HG02938 (cell line): ENCODE measurements around the gene SMIM10.
A peak's percentile ranks its signal among the peaks of the same experiment; 100 is the strongest.
"Not testable (repeated sequence)": the region's sequence is repeated elsewhere in the genome, so short reads cannot be mapped to it uniquely, and the experiment has no call there.

ENCODE experiments used
- ATAC-seq: cut with Tn5 transposase; IDR thresholded peaks from one replicate; pipeline ENCODE4 v1.9.1; 2021; ENCODE audit warnings: mild to moderate bottlenecking, moderate library complexity; ENCODE audit not compliant: unreplicated experiment

SMIM10 gene

DNA sequence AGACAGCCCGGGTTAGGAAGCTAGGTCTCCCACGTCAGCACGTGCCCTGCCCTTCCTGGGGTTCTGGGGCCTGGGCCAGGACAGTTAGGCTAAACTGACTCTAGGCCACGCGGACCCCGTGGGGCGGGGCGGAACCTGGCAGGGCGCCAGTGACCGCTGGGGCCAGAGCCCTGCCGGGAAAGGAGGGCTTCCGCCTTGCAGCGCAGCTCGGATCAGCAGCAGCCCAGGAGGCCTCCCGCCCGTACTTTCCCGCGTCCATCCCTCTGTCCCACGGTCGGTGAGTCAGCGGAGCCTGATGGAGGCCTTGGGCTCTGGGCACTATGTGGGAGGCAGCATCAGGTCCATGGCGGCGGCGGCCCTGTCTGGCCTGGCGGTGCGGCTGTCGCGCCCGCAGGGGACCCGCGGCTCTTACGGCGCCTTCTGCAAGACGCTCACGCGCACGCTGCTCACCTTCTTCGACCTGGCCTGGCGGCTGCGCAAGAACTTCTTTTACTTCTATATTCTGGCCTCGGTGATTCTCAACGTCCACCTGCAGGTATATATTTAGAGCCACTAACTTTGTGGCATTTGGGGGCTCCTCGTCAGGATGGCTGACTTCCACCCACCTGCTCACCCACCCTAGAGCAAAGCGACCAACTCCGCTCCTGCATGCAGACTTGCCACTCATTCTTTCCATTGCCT is at the start of gene SMIM10:
TSS of gene SMIM10 (plus strand) at position 191 of the 681 bp plus-strand sequence. CDS start at position 296, 105 bp downstream.
- ATAC-seq, result no peak

DNA sequence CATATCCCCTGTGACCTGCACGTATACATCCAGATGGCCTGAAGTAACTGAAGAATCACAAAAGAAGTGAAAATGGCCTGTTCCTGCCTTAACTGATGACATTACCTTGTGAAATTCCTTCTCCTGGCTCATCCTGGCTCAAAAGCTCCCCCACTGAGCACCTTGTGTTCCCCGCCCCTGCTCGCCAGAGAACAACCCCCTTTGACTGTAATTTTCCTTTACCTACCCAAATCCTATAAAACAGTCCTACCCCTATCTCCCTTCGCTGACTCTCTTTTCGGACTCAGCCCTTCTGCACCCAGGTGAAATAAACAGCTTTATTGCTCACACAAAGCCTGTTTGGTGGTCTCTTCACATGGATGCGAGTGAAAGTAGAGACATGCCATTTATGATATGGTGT is 44.4 kb upstream of the SMIM10 start:
- ATAC-seq, result not testable (repeated sequence)

DNA sequence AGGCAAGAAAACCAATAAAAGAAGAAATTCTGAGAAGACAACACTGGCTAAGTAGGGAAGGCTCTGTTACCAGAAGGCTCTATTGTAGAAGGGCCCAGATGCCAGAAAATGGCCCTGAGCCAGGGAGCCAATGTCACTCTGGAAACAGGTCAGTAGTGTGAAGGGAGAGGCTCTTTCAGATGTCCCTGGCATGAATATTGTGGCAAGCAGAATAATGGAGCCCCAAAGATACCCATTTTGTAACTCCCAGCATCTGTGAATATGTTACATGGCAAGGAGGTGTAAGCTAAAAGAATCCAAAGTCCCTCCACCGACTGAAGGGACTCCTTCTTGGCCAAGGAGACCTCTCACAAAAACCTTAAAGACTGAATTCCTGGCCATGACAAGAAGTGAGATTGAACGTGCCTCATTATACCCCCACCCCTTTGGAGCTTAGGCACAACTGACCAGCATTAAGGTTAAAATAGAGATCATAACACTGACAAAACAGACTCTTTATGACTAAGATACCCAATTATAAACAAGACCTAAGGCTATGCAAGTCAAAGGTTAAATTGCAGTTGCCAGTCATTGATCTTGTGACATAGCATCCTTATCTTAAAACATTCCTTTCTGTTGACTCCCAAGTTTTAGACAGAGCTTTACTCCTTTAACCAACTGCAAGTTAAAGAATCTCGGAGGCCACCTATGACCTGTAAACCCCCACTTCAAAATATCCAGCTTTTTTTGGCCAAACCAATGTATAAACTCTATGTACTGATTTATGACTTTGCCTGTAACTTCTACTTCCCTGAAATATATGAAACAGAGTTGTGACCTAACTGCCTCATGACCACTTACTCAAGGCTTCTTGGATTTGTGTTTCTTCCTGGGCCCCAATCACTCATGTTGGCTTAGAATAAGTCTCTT is 42.2 kb upstream of the SMIM10 start:
- no peak for ATAC-seq

DNA sequence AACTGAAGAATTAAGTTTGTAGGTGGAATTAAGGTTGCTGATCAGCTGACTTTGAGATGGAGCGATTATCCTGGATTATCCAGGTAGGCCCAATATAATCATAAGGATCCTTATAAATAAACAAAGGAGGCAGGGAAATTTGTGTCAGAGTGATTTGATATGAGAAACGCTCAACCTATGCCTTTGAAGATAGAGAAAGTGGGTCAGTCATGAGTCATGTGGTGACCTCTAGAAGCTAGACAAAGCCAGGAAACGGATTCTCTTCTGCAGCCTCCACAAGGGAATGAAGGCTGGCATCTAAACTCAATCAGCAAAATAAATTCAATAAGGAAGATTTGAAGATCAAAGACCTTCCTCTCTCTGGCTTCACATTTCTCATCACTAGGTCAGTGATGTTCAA is 41.5 kb upstream of the SMIM10 start:
- ATAC-seq, result no peak

DNA sequence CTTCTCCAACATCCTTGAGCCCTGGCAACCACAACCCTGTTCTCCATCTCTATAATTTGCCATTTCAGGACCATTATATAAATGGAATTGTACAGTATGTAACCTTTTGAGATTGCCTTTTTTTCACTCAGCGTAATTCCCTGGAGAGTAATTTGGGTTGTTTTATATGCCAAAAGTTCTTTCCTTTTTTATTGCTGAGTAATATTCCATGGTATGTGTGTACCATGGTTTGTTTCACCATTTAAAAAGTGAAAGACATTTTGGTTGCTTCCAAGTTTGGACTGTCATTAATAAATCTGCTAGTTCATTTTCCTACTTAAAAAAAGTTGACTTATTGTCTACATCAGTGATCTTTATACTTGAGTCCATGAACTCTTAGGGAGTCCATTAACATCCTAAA is 33.0 kb upstream of the SMIM10 start:
- no peak for ATAC-seq

DNA sequence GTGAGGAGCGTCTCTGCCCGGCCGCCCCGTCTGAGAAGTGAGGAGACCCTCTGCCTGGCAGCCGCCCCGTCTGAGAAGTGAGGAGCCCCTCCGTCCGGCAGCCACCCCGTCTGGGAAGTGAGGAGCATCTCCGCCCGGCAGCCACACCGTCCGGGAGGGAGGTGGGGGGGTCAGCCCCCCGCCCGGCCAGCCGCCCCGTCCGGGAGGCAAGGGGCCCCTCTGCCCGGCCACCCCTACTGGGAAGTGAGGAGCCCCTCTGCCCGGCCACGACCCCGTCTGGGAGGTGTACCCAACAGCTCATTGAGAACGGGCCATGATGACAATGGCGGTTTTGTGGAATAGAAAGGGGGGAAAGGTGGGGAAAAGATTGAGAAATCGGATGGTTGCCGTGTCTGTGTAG is 30.4 kb upstream of the SMIM10 start:
- ATAC-seq, result not testable (repeated sequence)

DNA sequence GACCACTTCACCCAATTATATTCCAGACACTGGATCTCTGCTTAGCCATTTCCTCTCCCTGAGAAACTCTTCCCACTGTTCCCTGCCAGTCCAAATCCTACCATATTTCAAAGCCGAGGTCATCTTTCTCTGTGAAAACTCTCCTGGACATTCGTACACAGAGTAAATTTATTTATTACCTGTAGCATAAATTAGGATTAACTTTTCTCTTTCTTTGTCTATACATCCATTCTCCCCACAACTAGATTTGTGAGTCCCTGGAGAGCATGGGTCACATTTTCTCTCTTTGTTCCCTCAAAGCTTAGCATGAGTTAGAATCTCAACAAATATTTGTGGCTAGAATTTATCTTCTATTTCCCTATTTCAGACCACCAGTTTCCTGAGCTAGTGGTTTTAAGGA is 27.8 kb upstream of the SMIM10 start:
- no peak for ATAC-seq

DNA sequence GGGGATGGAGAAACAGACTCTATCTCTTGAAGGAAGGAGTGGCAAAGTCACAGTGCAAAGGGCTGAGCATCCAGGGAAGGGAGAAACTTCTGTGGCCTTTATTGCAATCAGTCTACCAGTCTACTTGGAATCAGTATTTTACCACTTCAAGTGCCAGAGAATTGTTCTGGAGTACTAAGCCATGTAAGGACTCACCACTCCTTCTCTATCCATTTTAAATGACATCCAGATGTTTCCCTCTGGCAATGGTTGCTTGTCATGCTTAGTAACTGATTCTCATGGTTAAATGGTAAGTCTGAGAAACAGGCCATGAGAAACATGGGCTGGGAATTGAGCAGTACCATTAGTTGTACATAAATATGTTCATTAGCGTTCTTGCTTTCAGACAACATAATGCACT is 21.1 kb upstream of the SMIM10 start:
- ATAC-seq, result no peak

DNA sequence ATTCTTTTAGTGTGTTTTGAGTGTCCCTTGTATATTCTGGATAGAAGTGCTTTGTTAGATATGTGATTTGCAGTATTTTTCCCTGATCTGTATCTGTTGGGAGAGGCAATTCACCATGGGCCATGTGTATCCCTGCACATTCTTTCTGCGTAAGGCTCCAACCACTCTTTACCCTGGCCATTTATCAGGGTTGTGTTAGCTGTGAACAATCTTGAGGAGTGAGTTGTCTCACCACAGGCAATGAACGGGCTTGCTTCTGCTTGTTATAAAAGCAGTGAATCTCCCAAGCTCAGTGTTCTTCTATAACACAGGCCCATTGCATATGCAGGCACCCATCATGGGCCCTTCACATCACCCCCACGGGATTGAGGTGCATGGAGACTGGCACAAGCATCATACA is 18.9 kb upstream of the SMIM10 start:
- ATAC-seq, result no peak

DNA sequence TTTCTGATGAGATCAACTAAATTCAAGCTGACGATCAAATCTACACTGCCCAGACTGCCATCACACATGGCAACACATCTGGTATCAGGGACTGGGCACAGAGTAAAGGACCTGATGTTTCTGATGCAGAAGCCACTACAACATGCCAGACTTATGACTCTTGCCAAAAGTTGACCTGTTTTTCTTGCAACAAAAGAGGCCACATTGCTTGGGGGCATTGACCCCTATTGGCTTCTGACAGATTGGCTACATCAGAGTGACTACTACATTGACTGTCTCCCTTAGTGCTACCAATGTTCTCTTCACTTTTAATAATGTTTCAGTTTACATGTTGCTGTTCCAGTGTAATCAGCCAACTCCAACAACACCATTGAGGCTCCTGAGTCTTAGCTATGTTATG is 15.3 kb upstream of the SMIM10 start:
- ATAC-seq, result no peak

DNA sequence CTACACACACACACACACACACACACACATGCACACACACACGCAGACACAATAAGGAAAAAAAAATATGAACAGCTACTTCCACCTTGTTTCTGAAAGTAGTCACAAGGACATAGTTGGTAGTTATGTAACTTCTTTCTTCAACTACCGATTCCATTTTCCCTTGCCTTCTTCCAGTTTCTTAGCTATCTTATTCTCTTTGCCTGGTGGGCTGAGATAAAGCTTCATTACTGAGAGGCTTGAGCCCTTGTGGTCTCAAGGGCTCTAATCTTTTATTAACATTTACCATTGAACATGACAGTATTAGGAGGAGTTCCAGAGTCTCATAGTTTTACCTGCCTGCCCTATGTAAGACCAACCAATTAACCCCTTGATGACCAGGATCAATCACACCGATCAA is 8.9 kb upstream of the SMIM10 start:
- ATAC-seq, result no peak

DNA sequence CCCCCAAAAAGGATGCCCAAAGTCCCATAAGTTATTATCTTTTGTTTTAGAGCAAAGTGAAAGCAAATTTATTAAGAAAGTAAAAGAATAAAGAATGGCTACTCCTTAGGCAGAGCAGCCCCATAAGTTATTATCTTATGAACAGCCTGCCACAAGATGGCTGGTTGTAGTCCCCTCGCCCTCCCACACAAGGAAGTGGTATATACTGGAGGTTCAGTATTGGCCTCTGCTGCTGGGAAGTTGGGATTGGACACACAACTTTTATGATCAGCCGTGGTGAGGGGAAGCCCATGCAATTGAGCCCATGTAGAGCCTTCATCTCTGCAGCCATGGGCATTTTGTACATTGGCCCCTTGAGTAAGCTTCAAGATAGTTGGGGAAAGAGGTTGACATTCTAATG is 8.0 kb upstream of the SMIM10 start:
- no peak for ATAC-seq

DNA sequence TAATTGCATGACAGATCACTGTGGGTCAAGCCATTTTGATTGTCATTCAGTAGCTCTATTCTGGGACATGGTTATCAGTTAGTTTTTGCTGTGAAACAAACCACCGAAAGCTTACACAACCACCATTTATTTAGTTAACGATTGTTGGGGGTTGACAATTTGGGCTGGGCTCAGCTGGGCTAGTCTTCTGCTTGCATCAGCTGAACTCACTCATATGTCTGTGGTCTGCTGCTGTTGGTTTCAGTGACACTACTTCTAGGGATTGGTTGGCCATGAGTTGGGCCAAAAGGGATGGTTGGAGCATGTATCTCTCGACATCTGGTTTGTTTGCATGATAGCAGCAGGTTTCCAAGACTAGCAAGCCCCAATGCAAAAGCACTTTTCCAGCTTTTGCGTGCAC is 5.3 kb upstream of the SMIM10 start:
- no peak for ATAC-seq

DNA sequence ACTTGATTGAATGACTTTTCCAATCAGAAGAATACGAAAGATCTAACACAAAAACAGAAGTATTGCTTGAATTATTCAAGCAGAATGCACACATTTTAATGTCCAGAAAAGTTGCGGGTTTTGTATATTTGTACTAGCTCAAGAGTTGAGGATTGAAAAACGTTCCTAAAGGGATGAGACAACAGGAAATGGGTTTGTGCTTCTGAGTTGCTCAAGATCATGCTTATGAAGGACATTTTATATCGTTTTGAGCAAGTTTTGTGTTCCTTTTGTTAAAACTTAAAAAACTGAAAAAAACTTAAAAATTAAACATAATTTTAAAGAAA is 353 bp upstream of the SMIM10 start:
- ATAC-seq, result no peak

DNA sequence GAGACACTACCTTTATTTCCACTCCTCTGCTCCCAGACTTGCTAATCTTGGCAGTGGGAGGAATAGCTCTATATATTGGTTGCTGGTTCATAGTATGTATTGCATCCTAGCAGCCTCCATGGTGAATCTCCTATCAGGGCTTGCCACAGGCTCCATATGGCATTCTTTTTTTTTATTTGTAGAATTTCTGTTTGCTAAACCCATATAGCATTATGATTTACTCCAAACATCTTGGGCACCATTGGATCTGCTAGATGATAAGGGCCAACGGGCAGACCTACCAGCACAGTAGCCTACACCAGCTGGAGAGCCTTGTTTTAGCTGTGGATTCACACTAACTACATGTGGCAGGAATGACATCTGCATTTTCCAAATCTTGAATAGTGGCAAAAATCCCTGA is 6.9 kb downstream of the SMIM10 start:
- ATAC-seq, result no peak

DNA sequence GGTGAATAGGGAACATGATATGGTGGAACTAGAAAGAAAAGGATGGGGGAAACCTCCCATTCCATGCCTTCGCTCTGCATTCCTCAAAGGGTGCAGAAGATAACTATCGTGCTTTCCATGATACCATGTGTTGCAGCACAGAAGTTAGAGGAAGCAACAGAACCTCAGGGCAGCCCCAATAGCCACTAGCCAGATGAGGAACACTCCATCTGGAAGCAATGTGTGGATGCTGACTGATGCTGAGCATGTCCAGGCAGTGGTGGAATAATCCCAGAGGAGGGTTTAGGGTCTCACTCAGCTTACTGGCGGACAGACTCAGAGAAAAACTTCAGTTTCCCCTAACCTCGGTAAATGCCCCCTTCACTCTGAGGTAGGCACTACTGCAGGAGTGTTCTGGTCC is 7.5 kb downstream of the SMIM10 start:
- no peak for ATAC-seq

DNA sequence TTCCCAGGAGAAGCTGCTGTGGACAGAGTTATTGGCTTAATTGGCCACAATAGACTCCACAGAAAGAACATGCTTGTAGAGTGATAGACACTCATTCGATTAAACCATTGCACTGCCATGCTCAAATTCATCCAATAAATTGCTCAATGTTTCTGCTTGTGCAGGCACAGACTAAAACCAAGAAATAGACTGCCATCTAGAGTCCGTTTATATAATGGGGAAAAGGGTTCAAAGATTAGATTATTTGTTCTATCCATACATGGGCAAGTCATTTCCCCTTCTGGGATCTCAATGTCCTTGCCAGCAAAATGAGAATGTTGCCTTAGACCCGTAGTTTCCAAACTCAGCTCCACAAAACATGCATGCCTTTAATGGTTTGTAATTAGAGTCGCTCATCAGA is 8.7 kb downstream of the SMIM10 start:
- ATAC-seq, result no peak

DNA sequence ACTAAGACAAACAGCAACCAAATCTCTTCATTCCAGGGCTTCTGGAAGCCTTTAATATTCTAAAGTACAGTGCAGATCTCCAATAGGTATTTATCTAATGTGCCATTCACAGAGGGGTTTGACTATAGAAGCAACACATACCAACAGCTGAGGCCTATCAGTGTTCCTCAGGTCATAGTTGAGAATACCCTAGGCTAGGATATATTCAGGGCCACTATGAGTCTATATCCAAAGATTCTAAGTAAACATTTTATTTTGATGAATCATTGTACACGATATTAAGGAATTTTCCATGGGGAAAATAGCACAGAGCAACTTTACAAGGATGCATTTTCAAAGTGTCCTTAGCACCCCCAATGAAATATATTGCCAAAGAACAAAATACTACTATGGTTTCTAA is 9.7 kb downstream of the SMIM10 start:
- no peak for ATAC-seq

DNA sequence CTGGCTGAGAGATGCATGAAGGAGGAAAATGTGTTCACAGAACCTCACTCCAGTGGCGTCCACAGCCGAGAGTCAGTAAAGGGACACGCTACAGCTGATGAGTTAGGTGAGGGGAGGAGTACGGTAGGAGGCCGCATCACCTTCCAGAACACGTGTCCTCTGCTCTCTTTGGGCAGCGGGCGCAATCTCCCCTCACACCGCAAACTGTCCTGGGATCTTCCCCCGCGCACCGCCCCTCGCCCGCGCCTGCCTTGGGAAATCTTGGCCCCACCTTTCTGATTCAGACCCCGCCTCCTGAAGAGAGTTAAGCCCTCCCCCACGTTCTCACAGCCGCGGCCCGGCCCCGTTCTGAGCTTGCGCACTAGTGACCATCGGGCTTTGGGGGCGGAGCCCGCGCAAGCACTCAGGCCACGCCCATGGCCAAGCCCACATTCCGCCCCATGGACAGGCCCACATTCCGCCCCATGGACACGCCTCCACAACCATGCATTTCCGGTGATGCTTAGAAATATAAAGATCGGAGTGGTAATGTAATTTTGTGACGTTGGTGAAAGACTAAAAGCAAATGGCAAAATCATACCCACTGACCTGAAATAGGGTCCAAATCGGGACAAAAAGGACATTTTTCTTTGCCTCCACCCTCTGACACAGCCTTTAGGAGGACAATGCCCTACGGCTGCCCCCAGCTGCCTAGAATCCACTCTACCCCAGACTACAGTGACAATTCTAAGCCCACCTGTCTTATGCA is 13.3 kb downstream of the SMIM10 start:
- peak; percentile 83 for ATAC-seq

DNA sequence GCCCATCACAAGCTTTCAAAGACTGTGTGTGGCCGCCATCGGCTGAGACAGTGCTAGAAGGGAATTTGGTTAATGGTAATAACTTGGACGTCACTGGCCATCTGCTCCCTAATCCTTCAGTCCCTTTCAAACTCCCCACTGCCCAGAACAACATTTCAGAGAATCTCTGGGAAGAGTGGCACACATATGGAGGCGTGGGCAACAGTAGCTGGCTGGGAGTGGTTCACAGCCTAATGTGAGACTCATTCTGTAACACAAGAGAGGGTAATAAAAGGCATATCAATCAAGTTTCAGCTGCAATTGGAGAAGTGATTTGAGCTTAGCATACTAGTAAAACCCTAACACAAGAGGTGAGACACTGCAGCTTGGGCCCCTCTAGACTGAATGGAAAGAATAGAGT is 15.4 kb downstream of the SMIM10 start:
- ATAC-seq, result no peak

DNA sequence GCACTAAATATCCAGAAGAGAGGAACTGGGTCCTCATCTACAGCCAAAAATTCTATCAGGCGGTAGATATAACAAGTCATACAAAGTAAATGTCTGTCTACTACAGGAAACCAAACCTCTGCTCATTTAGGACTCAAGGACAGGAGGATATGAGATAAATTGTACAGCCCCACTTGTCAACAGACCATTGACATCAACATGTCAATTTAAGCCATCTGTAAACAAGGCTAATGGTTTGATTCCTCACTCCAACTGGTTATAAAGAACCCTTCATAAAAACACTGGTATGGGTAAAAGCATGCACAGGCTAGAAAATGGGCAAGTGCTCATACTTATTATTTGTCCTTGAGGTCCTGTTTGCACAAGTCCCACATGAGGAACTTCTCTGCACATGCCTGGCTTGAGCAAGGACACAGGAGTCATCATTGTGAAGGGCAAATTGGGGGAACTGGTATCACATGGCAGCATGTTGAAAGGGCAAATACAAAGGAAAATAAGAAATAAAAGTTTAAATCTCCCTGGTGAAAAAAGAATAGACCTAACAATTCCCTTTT is 18.3 kb downstream of the SMIM10 start:
- no peak for ATAC-seq

DNA sequence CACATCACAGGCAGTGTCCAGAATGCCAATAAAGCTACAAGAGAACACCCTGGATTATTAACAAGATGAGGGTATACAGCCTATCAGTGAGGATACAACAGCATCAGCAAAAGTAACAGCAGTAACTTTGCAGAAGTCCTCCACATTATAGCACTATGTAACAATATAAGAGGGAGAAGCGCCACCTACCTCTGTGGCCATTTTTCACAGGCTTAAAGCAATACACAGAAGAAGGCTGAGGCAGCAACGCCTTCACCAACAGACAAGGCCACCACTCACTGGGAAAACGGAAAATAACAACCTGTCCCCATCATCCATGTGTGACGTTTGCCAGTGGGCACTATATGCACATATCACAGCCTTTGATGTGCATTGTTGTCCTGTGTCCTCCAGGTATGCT is 19.0 kb downstream of the SMIM10 start:
- ATAC-seq, result no peak
